Measurements from ENCODE around the gene CASP6.

CASP6 gene

GRCh38 chr4:109702950-109703663 is at the start of gene CASP6:
Gene CASP6, minus strand, starts transcription at chr4:109703445. Its CDS starts 50 bp downstream, at chr4:109703395.
- CTCF ChIA-PET, result interaction anchor here (0.7 to 2.3 kb wide), 8 partner anchors 24 to 276 kb away, joined by 3 to 6 read pairs (median 3); partner anchors contain the start of gene PLA2G12A
- Mint-ChIP-seq H3K27ac (peak within 1 kb of the TSS; percentile 94), H3K36me3 (peaks cover 20% of the 10 kb centered on the region), H3K9me3 (no peaks in the 10 kb centered on the region), H3K4me1 (peaks cover 39% of the 10 kb centered on the region), H3K4me3 (peak within 1 kb of the TSS; percentile 92), H3K27me3 (no peaks in the 10 kb centered on the region)
- peak; percentile 87 for DNase-seq

- DNase-seq, result no peak
- no peak overlapping the region for H3K27ac Mint-ChIP-seq
- H3K36me3 Mint-ChIP-seq, result no peaks in the 10 kb centered on the region
- CTCF ChIA-PET, result no interaction called here
- no peaks in the 10 kb centered on the region for H3K4me1 Mint-ChIP-seq
- no peak overlapping the region for H3K4me3 Mint-ChIP-seq
- H3K27me3 Mint-ChIP-seq, result peaks cover 16% of the 10 kb centered on the region
- no peaks in the 10 kb centered on the region for H3K9me3 Mint-ChIP-seq
These were observed 49.3 kb upstream of the CASP6 start for GRCh38 chr4:109752525-109752924.

- Mint-ChIP-seq H3K4me1 (no peaks in the 10 kb centered on the region), H3K27ac (no peak overlapping the region), H3K36me3 (no peaks in the 10 kb centered on the region), H3K4me3 (no peak overlapping the region), H3K9me3 (no peaks in the 10 kb centered on the region), H3K27me3 (peaks cover 16% of the 10 kb centered on the region)
- no peak for DNase-seq
- CTCF ChIA-PET, result no interaction called here
These were observed 48.6 kb upstream of the CASP6 start for GRCh38 chr4:109751852-109752251.

- Mint-ChIP-seq H3K36me3 (no peaks in the 10 kb centered on the region), H3K27ac (no peak overlapping the region), H3K9me3 (no peaks in the 10 kb centered on the region), H3K4me1 (no peaks in the 10 kb centered on the region), H3K27me3 (peaks cover 12% of the 10 kb centered on the region), H3K4me3 (no peak overlapping the region)
- no peak for DNase-seq
- CTCF ChIA-PET, result no interaction called here
These were observed 47.5 kb upstream of the CASP6 start for GRCh38 chr4:109750652-109751244.

GRCh38 chr4:109749388-109750082 is 46.3 kb upstream of the CASP6 start:
- CTCF ChIA-PET, result no interaction called here
- H3K27me3 Mint-ChIP-seq, result peaks cover 21% of the 10 kb centered on the region
- DNase-seq, result no peak
- no peak overlapping the region for H3K4me3 Mint-ChIP-seq
- no peaks in the 10 kb centered on the region for H3K9me3 Mint-ChIP-seq
- no peak overlapping the region for H3K27ac Mint-ChIP-seq
- no peaks in the 10 kb centered on the region for H3K4me1 Mint-ChIP-seq
- no peaks in the 10 kb centered on the region for H3K36me3 Mint-ChIP-seq

- Mint-ChIP-seq H3K27ac (no peak overlapping the region), H3K27me3 (peaks cover 31% of the 10 kb centered on the region), H3K4me1 (no peaks in the 10 kb centered on the region), H3K36me3 (no peaks in the 10 kb centered on the region), H3K4me3 (no peak overlapping the region), H3K9me3 (no peaks in the 10 kb centered on the region)
- CTCF ChIA-PET, result no interaction called here
- no peak for DNase-seq
These were observed 44.9 kb upstream of the CASP6 start for GRCh38 chr4:109748114-109748513.

GRCh38 chr4:109746728-109747127 is 43.5 kb upstream of the CASP6 start:
- Mint-ChIP-seq H3K27me3 (peaks cover 39% of the 10 kb centered on the region), H3K27ac (no peak overlapping the region), H3K36me3 (no peaks in the 10 kb centered on the region), H3K4me3 (no peak overlapping the region), H3K4me1 (no peaks in the 10 kb centered on the region), H3K9me3 (no peaks in the 10 kb centered on the region)
- CTCF ChIA-PET, result no interaction called here
- no peak for DNase-seq

- Mint-ChIP-seq H3K27ac (no peak overlapping the region), H3K9me3 (no peaks in the 10 kb centered on the region), H3K27me3 (peaks cover 41% of the 10 kb centered on the region), H3K4me3 (no peak overlapping the region), H3K36me3 (no peaks in the 10 kb centered on the region), H3K4me1 (no peaks in the 10 kb centered on the region)
- CTCF ChIA-PET, result no interaction called here
- DNase-seq, result no peak
These were observed 42.6 kb upstream of the CASP6 start for GRCh38 chr4:109745830-109746229.

GRCh38 chr4:109739547-109739946 is 36.3 kb upstream of the CASP6 start:
- no peak overlapping the region for H3K4me3 Mint-ChIP-seq
- no peaks in the 10 kb centered on the region for H3K9me3 Mint-ChIP-seq
- H3K27me3 Mint-ChIP-seq, result peaks cover 38% of the 10 kb centered on the region
- no peak overlapping the region for H3K27ac Mint-ChIP-seq
- CTCF ChIA-PET, result interaction anchor here (0.6 kb wide), 1 partner anchor 88 kb away, joined by 3 read pairs; no protein-coding TSS in a partner anchor
- H3K4me1 Mint-ChIP-seq, result no peaks in the 10 kb centered on the region
- H3K36me3 Mint-ChIP-seq, result no peaks in the 10 kb centered on the region
- DNase-seq, result no peak

- peaks cover 29% of the 10 kb centered on the region for H3K27me3 Mint-ChIP-seq
- CTCF ChIA-PET, result no interaction called here
- H3K4me3 Mint-ChIP-seq, result no peak overlapping the region
- no peak overlapping the region for H3K27ac Mint-ChIP-seq
- no peak for DNase-seq
- no peaks in the 10 kb centered on the region for H3K9me3 Mint-ChIP-seq
- H3K4me1 Mint-ChIP-seq, result no peaks in the 10 kb centered on the region
- H3K36me3 Mint-ChIP-seq, result no peaks in the 10 kb centered on the region
These were observed 35.0 kb upstream of the CASP6 start for GRCh38 chr4:109738104-109738872.

- no peaks in the 10 kb centered on the region for H3K9me3 Mint-ChIP-seq
- no peaks in the 10 kb centered on the region for H3K36me3 Mint-ChIP-seq
- CTCF ChIA-PET, result no interaction called here
- no peak for DNase-seq
- H3K27me3 Mint-ChIP-seq, result peaks cover 17% of the 10 kb centered on the region
- H3K4me3 Mint-ChIP-seq, result no peak overlapping the region
- no peaks in the 10 kb centered on the region for H3K4me1 Mint-ChIP-seq
- H3K27ac Mint-ChIP-seq, result no peak overlapping the region
These were observed 32.5 kb upstream of the CASP6 start for GRCh38 chr4:109735566-109736365.

GRCh38 chr4:109733728-109734127 is 30.5 kb upstream of the CASP6 start:
- H3K4me1 Mint-ChIP-seq, result peaks cover 12% of the 10 kb centered on the region
- no peak for DNase-seq
- no peak overlapping the region for H3K4me3 Mint-ChIP-seq
- peaks cover 8% of the 10 kb centered on the region for H3K27me3 Mint-ChIP-seq
- CTCF ChIA-PET, result no interaction called here
- no peaks in the 10 kb centered on the region for H3K36me3 Mint-ChIP-seq
- no peak overlapping the region for H3K27ac Mint-ChIP-seq
- H3K9me3 Mint-ChIP-seq, result no peaks in the 10 kb centered on the region

GRCh38 chr4:109730619-109731545 is 27.6 kb upstream of the CASP6 start:
- CTCF ChIA-PET, result interaction anchor here (0.8 to 1.8 kb wide), 3 partner anchors 28 to 298 kb away, joined by 3 to 7 read pairs (median 6); partner anchors contain the start of genes CASP6 and SEC24B
- Mint-ChIP-seq H3K4me3 (peak overlapping the region; percentile 77), H3K9me3 (no peaks in the 10 kb centered on the region), H3K36me3 (peaks cover 10% of the 10 kb centered on the region), H3K27me3 (peaks cover 4% of the 10 kb centered on the region), H3K27ac (no peak overlapping the region), H3K4me1 (peaks cover 21% of the 10 kb centered on the region)
- no peak for DNase-seq

All from activated naive CD4-positive, alpha-beta T cell treated with anti-CD3 and anti-CD28 coated beads, Interleukin-2, amount 10 ng/mL, durations not matched to agents 7 days and 5 days (primary cell).